Lower leg skin (tissue), 4 donors: ENCODE results near the gene PCDH15. TPM values are rescaled to one million over a fixed set of nuclear protein-coding genes. Genes with fewer than 3 reads are reported as not detected.

Experiments
- DNase-seq, 2 donors: peaks; one replicate each; pipeline ENCODE4 v3.0.0-alpha.2; 2019; ENCODE audit warnings: low spot score in 2 of 2
- H3K4me3 ChIP-seq: fragments of 200-600 bp; sonication (generic); 2 replicates; pipeline ENCODE4 v1.5.1; 2017; ENCODE audit warnings: mild to moderate bottlenecking, low read depth; ENCODE audit not compliant: poor library complexity, severe bottlenecking
- CTCF ChIP-seq, 3 donors: fragments of 450-650 bp; IDR thresholded peaks; one replicate each; pipeline ENCODE4 v1.5.1; 2016; ENCODE audit warnings: antibody characterized with exemption in 3 of 3, mild to moderate bottlenecking in 3 of 3, moderate library complexity in 2 of 3
- POLR2A ChIP-seq, 2 donors: fragments of 450-650 bp; IDR thresholded peaks; one replicate each; pipeline ENCODE4 v1.6.1; 2016 to 2017; ENCODE audit warnings: antibody characterized with exemption in 2 of 2, mild to moderate bottlenecking in 1 of 2, moderate library complexity in 1 of 2
- WGBS, 2 donors: methylation state at CpG; one replicate each; pipeline ENCODE4 v1.1.5; 2018; 5-methylcytosine and 5-hydroxymethylcytosine counted together
- intact Hi-C: fragments of 100-400 bp; cut with DNase I; formaldehyde crosslinking; loops from one replicate; pipeline ENCODE4 v1.15.0; 2023; ENCODE audit warnings: low total_unique reads
- total RNA-seq, 4 donors: library from RNA; depleted of rRNA; stranded (reverse); fragments of >200 nt; gene quantifications; one replicate each; pipeline ENCODE4 v1.1.0, GENCODE V29; 2016

The PCDH15 gene
- total RNA-seq, 4 donors from 2014 or later = not detected

GRCh38 chr10:54125098-54125747 lies 675.8 kb downstream of the PCDH15 start:
- H3K4me3 ChIP-seq = no peak overlapping the region
- WGBS, 2 donors = 27 to 36% methylated on average over 3 of the region's 3 CpGs
- no peak for DNase-seq
- no peak for TF ChIP-seq POLR2A (IDR thresholded peaks at IDR 0.05)
- TF ChIP-seq CTCF (IDR thresholded peaks at IDR 0.05) = no peak
- intact Hi-C loops = loop anchor here (5.0 kb wide), 1 partner anchor 418 kb away; no protein-coding TSS in a partner anchor

DNA sequence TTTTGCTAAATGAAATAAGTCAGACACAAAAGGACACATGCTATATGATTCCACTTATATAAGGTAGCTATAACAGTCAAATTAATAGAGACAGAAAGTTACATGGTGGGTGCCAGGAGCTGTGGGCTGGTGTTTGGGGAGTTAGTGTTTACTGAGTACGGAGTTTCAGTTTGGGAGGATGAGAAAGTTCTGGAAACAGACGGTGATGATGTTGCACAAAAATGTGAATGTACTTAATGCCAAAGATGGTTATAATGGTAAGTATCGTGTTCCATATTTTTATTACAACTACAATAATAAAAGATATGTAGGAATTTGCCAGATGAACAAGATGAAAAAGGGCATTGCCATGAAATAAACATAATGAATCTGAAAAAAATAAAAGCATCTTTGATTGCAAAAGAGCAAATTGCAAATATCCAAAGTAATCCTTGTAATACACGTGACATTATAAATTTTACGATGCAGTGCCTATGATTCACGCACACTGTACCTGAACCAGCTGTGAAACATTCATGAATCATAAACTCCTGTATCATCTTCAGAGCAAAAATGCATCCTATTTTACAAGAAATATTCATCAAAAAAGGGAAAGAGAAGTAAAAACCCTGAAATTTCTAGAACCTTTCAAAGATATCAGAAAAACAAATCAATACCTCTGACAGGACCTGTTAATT lies 676.7 kb downstream of the PCDH15 start:
- TF ChIP-seq POLR2A (IDR thresholded peaks at IDR 0.05) (no peak), CTCF (IDR thresholded peaks at IDR 0.05) (no peak)
- intact Hi-C loops = no loop called here
- 26 to 31% methylated on average over 6 of the region's 6 CpGs for WGBS, 2 donors
- H3K4me3 ChIP-seq = no peak overlapping the region
- no peak for DNase-seq

- no peak for DNase-seq
- intact Hi-C loops = no loop called here
- TF ChIP-seq CTCF (IDR thresholded peaks at IDR 0.05) (no peak), POLR2A (IDR thresholded peaks at IDR 0.05) (no peak)
- 0 to 3% methylated on average over 1 of the region's 1 CpG for WGBS, 2 donors
- H3K4me3 ChIP-seq = no peak overlapping the region
These were observed 680.2 kb downstream of the PCDH15 start for GRCh38 chr10:54120806-54121205.

DNA sequence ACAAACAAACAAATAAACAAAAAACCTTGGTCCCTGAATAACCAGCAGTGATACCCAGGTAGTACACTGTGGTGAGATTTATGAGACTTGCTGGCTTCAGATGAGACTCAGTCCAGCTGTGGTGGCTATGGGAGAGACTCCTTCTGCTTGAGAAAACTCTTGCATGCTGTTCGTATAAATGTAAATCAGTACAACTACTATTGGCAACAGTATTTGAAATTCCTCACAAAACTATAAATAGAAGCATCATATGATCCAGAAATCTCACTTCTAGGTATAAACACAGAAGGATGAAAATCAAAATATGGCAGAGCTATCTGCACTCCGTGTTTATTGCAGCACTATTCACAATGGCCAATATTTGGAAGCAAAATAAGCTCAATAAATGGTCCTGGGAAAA lies 692.1 kb downstream of the PCDH15 start:
- intact Hi-C loops = no loop called here
- no peak overlapping the region for H3K4me3 ChIP-seq
- TF ChIP-seq POLR2A (IDR thresholded peaks at IDR 0.05) = no peak
- TF ChIP-seq CTCF (IDR thresholded peaks at IDR 0.05) = no peak
- WGBS, 2 donors = 59 to 63% methylated on average over 2 of the region's 2 CpGs
- no peak for DNase-seq

DNA sequence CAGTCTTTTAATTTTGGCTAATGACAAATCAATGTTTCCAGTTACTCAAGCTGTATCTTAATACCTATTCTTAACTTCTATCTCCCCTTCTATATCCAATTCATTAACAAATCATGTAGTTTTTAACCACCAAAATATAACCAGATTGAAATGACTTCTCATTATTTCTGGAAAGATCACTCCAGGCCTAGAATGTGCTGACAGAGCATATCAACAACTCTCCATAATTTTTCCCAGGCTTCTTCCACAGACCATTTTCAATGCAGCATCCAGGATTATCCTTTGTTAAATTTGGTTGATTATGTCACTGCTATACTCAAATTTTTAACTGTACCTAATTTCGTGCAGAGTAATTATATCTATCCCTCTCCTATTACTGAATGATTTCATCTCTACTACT lies 704.1 kb downstream of the PCDH15 start:
- DNase-seq = no peak
- intact Hi-C loops = no loop called here
- TF ChIP-seq POLR2A (IDR thresholded peaks at IDR 0.05) = no peak
- TF ChIP-seq CTCF (IDR thresholded peaks at IDR 0.05) = no peak
- WGBS, 2 donors = 74 to 76% methylated on average over 1 of the region's 1 CpG
- no peak overlapping the region for H3K4me3 ChIP-seq
